ENCODE data around the gene SAMD11. TPM values are rescaled to one million over a fixed set of nuclear protein-coding genes. Genes with fewer than 3 reads are reported as not detected.

SAMD11 gene
- total RNA-seq, 1 experiment from 2014 or later = 13.5 TPM

DNA sequence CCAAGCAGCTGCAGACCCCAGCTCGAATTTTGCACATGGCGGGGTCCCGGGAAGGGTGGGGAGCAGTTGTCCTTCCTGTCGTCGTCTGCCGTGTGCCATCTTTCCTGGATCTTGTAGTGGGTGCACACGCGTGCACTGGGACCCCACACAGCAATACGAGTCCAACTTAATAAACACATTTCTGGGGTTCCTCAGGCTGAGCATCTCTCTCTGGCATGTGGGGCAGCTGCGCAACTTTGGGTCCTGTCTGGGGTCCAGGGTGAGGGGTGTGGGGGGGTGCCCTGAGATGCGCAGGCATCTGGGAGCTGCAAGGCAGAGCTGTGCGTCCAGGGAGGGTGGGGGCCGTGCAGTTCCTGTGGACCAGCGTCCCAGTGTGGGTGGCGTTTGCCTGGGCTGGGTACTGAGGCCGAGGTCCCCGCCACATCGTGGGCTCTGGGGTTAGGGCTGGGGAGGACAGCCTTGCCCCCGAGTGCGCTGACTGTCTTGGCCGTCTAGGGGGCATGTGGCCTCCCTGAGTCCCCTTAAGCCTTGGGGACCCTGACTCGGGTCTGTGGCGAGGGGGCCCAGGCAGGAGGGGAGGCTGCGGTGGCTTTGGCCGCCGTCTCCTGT, 41.9 kb downstream of the SAMD11 start:
- Histone ChIP-seq H2AFZ (ENCODE audit: low read length) (no peak overlapping the region), H2BK120ac (ENCODE audit: low read depth, low read length, poor library complexity, severe bottlenecking) (no peak overlapping the region)
- no peak overlapping the region for H3K4me3 Mint-ChIP-seq

More for the DNA sequence above, 41.9 kb downstream of the SAMD11 start:
- no peak overlapping the region for H3K23ac ChIP-seq (ENCODE audit: insufficient read length, low read depth, low read length)
- H2BK5ac ChIP-seq (ENCODE audit: insufficient read length, low read length) = no peak overlapping the region
- no peak overlapping the region for H4K5ac ChIP-seq (ENCODE audit: insufficient read length, low read depth, low read length)
- DNase-seq = no peak
- no peaks in the 10 kb centered on the region for H3K79me2 ChIP-seq (ENCODE audit: insufficient read depth, low read length)
- H3K9ac ChIP-seq (ENCODE audit: extremely low read depth, insufficient read length, low read length) = no peak overlapping the region
- TF ChIP-seq, protein P1, sequence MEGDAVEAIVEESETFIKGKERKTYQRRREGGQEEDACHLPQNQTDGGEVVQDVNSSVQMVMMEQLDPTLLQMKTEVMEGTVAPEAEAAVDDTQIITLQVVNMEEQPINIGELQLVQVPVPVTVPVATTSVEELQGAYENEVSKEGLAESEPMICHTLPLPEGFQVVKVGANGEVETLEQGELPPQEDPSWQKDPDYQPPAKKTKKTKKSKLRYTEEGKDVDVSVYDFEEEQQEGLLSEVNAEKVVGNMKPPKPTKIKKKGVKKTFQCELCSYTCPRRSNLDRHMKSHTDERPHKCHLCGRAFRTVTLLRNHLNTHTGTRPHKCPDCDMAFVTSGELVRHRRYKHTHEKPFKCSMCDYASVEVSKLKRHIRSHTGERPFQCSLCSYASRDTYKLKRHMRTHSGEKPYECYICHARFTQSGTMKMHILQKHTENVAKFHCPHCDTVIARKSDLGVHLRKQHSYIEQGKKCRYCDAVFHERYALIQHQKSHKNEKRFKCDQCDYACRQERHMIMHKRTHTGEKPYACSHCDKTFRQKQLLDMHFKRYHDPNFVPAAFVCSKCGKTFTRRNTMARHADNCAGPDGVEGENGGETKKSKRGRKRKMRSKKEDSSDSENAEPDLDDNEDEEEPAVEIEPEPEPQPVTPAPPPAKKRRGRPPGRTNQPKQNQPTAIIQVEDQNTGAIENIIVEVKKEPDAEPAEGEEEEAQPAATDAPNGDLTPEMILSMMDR (conservative IDR thresholded peaks at IDR 0.05) = no peak
- no peaks in the 10 kb centered on the region for H4K20me1 ChIP-seq (ENCODE audit: control insufficient read depth, insufficient read depth, insufficient read length)
- no peak overlapping the region for H2AK5ac ChIP-seq (ENCODE audit: insufficient read length, low read length)
- no peak overlapping the region for H4K91ac ChIP-seq (ENCODE audit: insufficient read length, low read depth, low read length)
- no peak overlapping the region for H2BK20ac ChIP-seq (ENCODE audit: low read depth, low read length, poor library complexity, severe bottlenecking)
- no peak overlapping the region for H3K4ac ChIP-seq (ENCODE audit: low read depth, low read length)
- peaks cover 11% of the 10 kb centered on the region; the same call in 1 of the 2 replicates for H3K27me3 ChIP-seq (ENCODE audit: insufficient read depth, low read length)
- H3K4me1 Mint-ChIP-seq = peaks cover 0 to 3% of the 10 kb centered on the region in 2 experiments; a peak in 1 of 4 replicates
- no peak overlapping the region for H2BK12ac ChIP-seq (ENCODE audit: insufficient read length, low read depth, low read length)
- peaks cover 12% of the 10 kb centered on the region for H3K23me2 ChIP-seq (ENCODE audit: insufficient read length, low read depth, low read length, poor library complexity, severe bottlenecking)
- H3K27me3 Mint-ChIP-seq (ENCODE audit: low read depth) = peaks cover 47% of the 10 kb centered on the region
- no peak overlapping the region for H3K4me2 ChIP-seq (ENCODE audit: insufficient read depth, insufficient read length, low read length)
- no peak overlapping the region for H3T11ph ChIP-seq (ENCODE audit: low read length)
- H4K8ac ChIP-seq (replicated peaks; ENCODE audit: insufficient read length, low read depth, low read length) = no peak overlapping the region
- H3K27ac ChIP-seq (ENCODE audit: insufficient read length, low read depth, low read length) = no peak overlapping the region
- no peak overlapping the region for H3K56ac ChIP-seq (ENCODE audit: insufficient read length, low read depth, low read length)
- H3K4me1 ChIP-seq (ENCODE audit: insufficient read depth, low read length) = no peaks in the 10 kb centered on the region
- no peak overlapping the region for H2BK15ac ChIP-seq (ENCODE audit: low read depth, low read length)
- H3K36me3 Mint-ChIP-seq (ENCODE audit: insufficient read depth in 1 of 3, low read depth in 3 of 3) = peaks cover 0 to 26% (median 24%) of the 10 kb centered on the region in 3 experiments; a peak in 6 of 7 replicates
- no peak overlapping the region for H3K18ac ChIP-seq (ENCODE audit: insufficient read length, low read depth, low read length)
- peaks cover 3 to 4% of the 10 kb centered on the region in 2 experiments; a peak in 3 of 5 replicates for H3K9me3 Mint-ChIP-seq
- no CpG with 5 or more reads among the region's 26 CpGs for WGBS (ENCODE audit: extremely low coverage, insufficient read length, low lambda C conversion rate)
- H3K79me1 ChIP-seq (ENCODE audit: insufficient read depth, low read depth, low read length, poor library complexity, severe bottlenecking) = no peaks in the 10 kb centered on the region
- H3K27ac Mint-ChIP-seq = no peak overlapping the region
- no peaks in the 10 kb centered on the region for H3K9me3 ChIP-seq (ENCODE audit: control insufficient read depth, low read depth, low read length)
- H3K14ac ChIP-seq (ENCODE audit: insufficient read depth, low read length) = no peak overlapping the region

All from H9 (cell line).